HepG2 (cell line): Measurements from ENCODE around the gene ARHGAP33. TPM values are rescaled to one million over a fixed set of nuclear protein-coding genes. Genes with fewer than 3 reads are reported as not detected.

ENCODE experiments used
- ATAC-seq: fragments of 200-7000 bp; cut with Tn5 transposase; 3 replicates; pipeline ENCODE4 v1.9.1; 2020; ENCODE audit warnings: mild to moderate bottlenecking, moderate library complexity
- BruUV-seq: library from RNA; stranded (reverse); fragments of 400-500 nt; replicated peaks from 2 replicates; lab custom pipeline; 2021; lab: Mats Ljungman, UMichigan
- CTCF ChIA-PET: fragments of 300-600 bp; formaldehyde crosslinking; extraction: SDS; loops from one replicate; lab custom pipeline; 2021; ENCODE audit warnings: low total read pairs, inconsistent platforms, low intra/inter-chr PET ratio; lab: Yijun Ruan, JAX
- POLR2A ChIA-PET: fragments of 350-600 bp; sonication (Branson Sonifier 250); formaldehyde crosslinking; loops from one replicate; lab custom pipeline; 2020; ENCODE audit warnings: antibody characterized with exemption, inconsistent platforms; lab: Yijun Ruan, JAX
- DNase-seq: peaks from one replicate; pipeline ENCODE4 v3.0.0-alpha.2; 2015; ENCODE audit warnings: low spot score
- FAIRE-seq: peaks from 3 replicates; lab custom pipeline; 2011; peaks lifted over from hg19 to GRCh38; lab: Jason Lieb, UNC
- H2AFZ ChIP-seq: one replicate; pipeline ENCODE4 v1.6.1; 2011; ENCODE audit warnings: low read length, inconsistent platforms
- H3K27ac ChIP-seq: fragments of 300-600 bp; 3 replicates; pipeline ENCODE4 v1.8.0; 2011; ENCODE audit warnings: mixed run types, mild to moderate bottlenecking, mixed read lengths, low read length, inconsistent platforms; ENCODE audit not compliant: insufficient read depth; ENCODE audit errors: extremely low read length
- H3K27me3 ChIP-seq, 2 experiments: fragments of 200-600 bp in 1 of 2; 2 replicates in 1 of 2; 3 replicates in 1 of 2; pipeline versions ENCODE4 v1.6.0 to v1.8.0; 2011; ENCODE audit warnings: low read length in 2 of 2, mild to moderate bottlenecking in 2 of 2, moderate library complexity in 2 of 2, inconsistent platforms in 1 of 2; ENCODE audit not compliant: insufficient read depth in 2 of 2, control insufficient read depth in 1 of 2
- H3K36me3 ChIP-seq, 2 experiments: fragments of 200-600 bp in 1 of 2; replicated peaks in 1 of 2; 2 replicates in 1 of 2; 3 replicates in 1 of 2; pipeline versions ENCODE4 v1.5.1 to v1.8.0; 2011; ENCODE audit warnings: low read length in 2 of 2, inconsistent platforms in 1 of 2; ENCODE audit not compliant: insufficient read depth in 2 of 2, control insufficient read depth in 1 of 2
- H3K4me1 ChIP-seq: 2 replicates; pipeline ENCODE4 v1.5.1; 2012; ENCODE audit warnings: low read length, inconsistent platforms; ENCODE audit not compliant: insufficient read depth
- H3K4me2 ChIP-seq: 2 replicates; pipeline ENCODE4 v1.6.0; 2011; ENCODE audit warnings: low read depth, low read length, inconsistent platforms
- H3K4me3 ChIP-seq, 3 experiments: fragments of 200-600 bp in 1 of 3; sonication (generic), shearing (Covaris generic) in 1 of 3; replicated peaks in 1 of 3; 2 replicates each; pipeline ENCODE4 v1.5.1; 2011 to 2016; ENCODE audit warnings: low read length in 3 of 3, inconsistent platforms in 2 of 3, low read depth in 2 of 3, mild to moderate bottlenecking in 2 of 3, control low read depth in 1 of 3, mixed read lengths in 1 of 3; ENCODE audit not compliant: insufficient read depth in 1 of 3
- H3K79me2 ChIP-seq: one replicate; pipeline ENCODE4 v1.6.1; 2011; ENCODE audit warnings: low read length, inconsistent platforms; ENCODE audit not compliant: insufficient read depth
- H3K9ac ChIP-seq: 2 replicates; pipeline ENCODE4 v1.6.0; 2011; ENCODE audit warnings: mild to moderate bottlenecking, low read depth, low read length, inconsistent platforms; ENCODE audit not compliant: insufficient read depth
- H3K9me3 ChIP-seq: 2 replicates; pipeline ENCODE4 v1.5.1; 2012; ENCODE audit warnings: mild to moderate bottlenecking, low read length
- H4K20me1 ChIP-seq: 2 replicates; pipeline ENCODE4 v1.6.0; 2011; ENCODE audit warnings: inconsistent platforms, mild to moderate bottlenecking, low read length, moderate library complexity; ENCODE audit not compliant: insufficient read depth
- ATF7-NPFF ChIP-seq: sonication (generic); formaldehyde crosslinking; IDR thresholded peaks from 2 replicates; pipeline ENCODE4 v1.8.1; 2023; ENCODE audit warnings: mild to moderate bottlenecking, low read depth, missing genetic modification reagents, moderate library complexity
- IRX3 ChIP-seq: sonication (generic); formaldehyde crosslinking; IDR thresholded peaks from 2 replicates; pipeline ENCODE4 v1.8.1; 2023; ENCODE audit warnings: mild to moderate bottlenecking, low read depth, missing genetic modification reagents, borderline replicate concordance
- JUND ChIP-seq: sonication (generic); formaldehyde crosslinking; IDR thresholded peaks from 2 replicates; pipeline ENCODE4 v1.8.0; 2022; ENCODE audit warnings: mild to moderate bottlenecking, missing genetic modification reagents
- KDM1A ChIP-seq: IDR thresholded peaks from 2 replicates; pipeline ENCODE4 v1.6.1; 2016; ENCODE audit warnings: missing compliant biosample characterization
- ZMYM2 ChIP-seq: sonication (generic); formaldehyde crosslinking; IDR thresholded peaks from 2 replicates; pipeline ENCODE4 v1.8.0; 2022; ENCODE audit warnings: mild to moderate bottlenecking, missing genetic modification reagents
- ZNF619 ChIP-seq: sonication (generic); formaldehyde crosslinking; IDR thresholded peaks from 2 replicates; pipeline ENCODE4 v1.4.0; 2020; ENCODE audit warnings: mild to moderate bottlenecking, missing genetic modification reagents
- ZNF678 ChIP-seq: sonication (generic); formaldehyde crosslinking; IDR thresholded peaks from 2 replicates; pipeline ENCODE4 v1.4.0; 2020; ENCODE audit warnings: mild to moderate bottlenecking, missing genetic modification reagents
- ZSCAN31 ChIP-seq: sonication (generic); formaldehyde crosslinking; IDR thresholded peaks from 2 replicates; pipeline ENCODE4 v1.5.0; 2020; ENCODE audit warnings: low read depth, mild to moderate bottlenecking, missing genetic modification reagents
- WGBS: methylation state at CpG from one replicate; pipeline ENCODE4 v1.1.6; 2017; ENCODE audit warnings: low lambda C conversion rate; 5-methylcytosine and 5-hydroxymethylcytosine counted together
- in situ Hi-C: cut with HindIII; loops from 2 replicates; pipeline ENCODE4 v1.10.0; 2017; ENCODE audit warnings: low pct_unique_long_range_greater_than_20kb; ENCODE audit not compliant: extremely low pct_ligation_motif_present
- intact Hi-C: fragments of 100-400 bp; cut with micrococcal nuclease; formaldehyde crosslinking; loops from one replicate; pipeline ENCODE4 v1.10.0; 2022; ENCODE audit not compliant: unreplicated experiment
- polyA plus RNA-seq, 8 experiments: library from polyadenylated mRNA; depleted of rRNA in 3 of 8; stranded (reverse) in 7 of 8; unstranded in 1 of 8; fragments of >200 nt; fragmentation: Illumina TruSeq in 4 of 8; extraction: Trizol in 4 of 8; gene quantifications; 2 replicates each; pipeline versions ENCODE4 v1.2.1 to v1.2.3, GENCODE V29; 2011 to 2016; ENCODE audit warnings: low read depth in 4 of 8, missing spikeins in 1 of 8, mixed read lengths in 1 of 8; ENCODE audit not compliant: insufficient read depth in 1 of 8
- total RNA-seq, 5 experiments: library from RNA; depleted of rRNA; stranded (reverse); fragments of >200 nt; fragmentation: Illumina TruSeq; extraction: Trizol; gene quantifications; 2 replicates each; pipeline ENCODE4 v1.2.3, GENCODE V29; 2016; ENCODE audit warnings: low read depth in 1 of 5
- TF ChIP-seq, protein P1 (sequence below): sonication (generic); formaldehyde crosslinking; IDR thresholded peaks from 2 replicates; pipeline ENCODE4 v1.4.0; 2020; ENCODE audit warnings: mild to moderate bottlenecking, missing genetic modification reagents
- TF ChIP-seq, protein P2 (sequence below): sonication (generic); formaldehyde crosslinking; IDR thresholded peaks from 2 replicates; pipeline ENCODE4 v1.5.1; 2020; ENCODE audit warnings: mild to moderate bottlenecking, missing genetic modification reagents, moderate library complexity
- TF ChIP-seq, protein P3 (sequence below), 2 experiments: fragments of 450-650 bp in 1 of 2; sonication (generic) in 1 of 2; formaldehyde crosslinking; IDR thresholded peaks; 2 replicates each; pipeline versions ENCODE4 v1.5.0 to v1.8.0; 2020 to 2022; ENCODE audit warnings: mild to moderate bottlenecking in 1 of 2, missing genetic modification reagents in 1 of 2

Gene ARHGAP33
- total and polyA plus RNA-seq, 2 of the 13 experiments (the other 11 are each of a cell fraction or from before 2014, with no cell fraction given): 1.3 to 2.7 TPM

DNA sequence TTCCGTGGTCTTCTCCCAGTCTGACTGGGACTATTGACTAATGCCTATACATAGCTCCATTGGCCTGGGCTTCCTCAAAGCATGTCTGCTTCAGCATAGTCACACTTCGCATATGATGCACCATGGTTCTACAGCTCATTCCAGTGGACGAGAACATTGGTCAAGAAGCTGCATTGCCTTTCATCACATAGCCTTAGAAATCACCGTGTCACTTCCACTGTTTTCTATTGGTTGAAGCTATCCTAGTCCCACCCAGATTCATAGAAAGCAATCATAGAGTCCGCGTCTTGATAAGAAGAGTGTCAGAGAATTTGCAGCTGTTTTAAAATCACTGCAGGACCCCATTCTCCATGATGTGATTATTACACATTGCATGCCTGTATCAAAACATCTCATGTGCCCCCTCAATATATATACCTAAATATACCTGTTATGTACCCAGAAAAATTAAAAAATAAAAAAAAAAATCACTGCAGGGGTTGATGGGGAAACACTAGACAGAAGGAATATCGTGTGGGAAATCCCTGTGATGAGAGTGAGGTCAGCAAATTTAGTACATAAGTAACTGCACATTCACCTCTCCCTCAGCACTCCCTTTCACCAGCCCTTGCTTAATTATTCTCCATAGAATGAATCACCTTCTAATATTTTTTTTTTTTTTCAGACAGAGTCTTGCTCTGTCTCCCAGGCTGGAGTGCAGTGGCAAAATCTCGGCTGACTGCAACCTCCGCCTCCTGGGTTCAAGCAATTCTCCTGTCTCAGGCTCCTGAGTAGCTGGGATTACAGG is 2.2 kb upstream of the ARHGAP33 start:
- H4K20me1 ChIP-seq: no peaks in the 10 kb centered on the region
- H3K27me3 ChIP-seq: no peaks in the 10 kb centered on the region
- H3K36me3 ChIP-seq: no peaks in the 10 kb centered on the region; a peak in 1 of 5 replicates
- intact Hi-C loops: no loop called here
- CTCF ChIA-PET: no interaction called here
- H3K79me2 ChIP-seq: no peaks in the 10 kb centered on the region
- no peaks in the 10 kb centered on the region for H3K9me3 ChIP-seq
- TF ChIP-seq ZMYM2: no peak
- no peak for TF ChIP-seq IRX3 (CRISPR knock-in tag)
- TF ChIP-seq, protein P1, sequence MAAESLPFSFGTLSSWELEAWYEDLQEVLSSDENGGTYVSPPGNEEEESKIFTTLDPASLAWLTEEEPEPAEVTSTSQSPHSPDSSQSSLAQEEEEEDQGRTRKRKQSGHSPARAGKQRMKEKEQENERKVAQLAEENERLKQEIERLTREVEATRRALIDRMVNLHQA: no peak
- TF ChIP-seq ZSCAN31 (CRISPR knock-in tag): no peak
- TF ChIP-seq, protein P2, sequence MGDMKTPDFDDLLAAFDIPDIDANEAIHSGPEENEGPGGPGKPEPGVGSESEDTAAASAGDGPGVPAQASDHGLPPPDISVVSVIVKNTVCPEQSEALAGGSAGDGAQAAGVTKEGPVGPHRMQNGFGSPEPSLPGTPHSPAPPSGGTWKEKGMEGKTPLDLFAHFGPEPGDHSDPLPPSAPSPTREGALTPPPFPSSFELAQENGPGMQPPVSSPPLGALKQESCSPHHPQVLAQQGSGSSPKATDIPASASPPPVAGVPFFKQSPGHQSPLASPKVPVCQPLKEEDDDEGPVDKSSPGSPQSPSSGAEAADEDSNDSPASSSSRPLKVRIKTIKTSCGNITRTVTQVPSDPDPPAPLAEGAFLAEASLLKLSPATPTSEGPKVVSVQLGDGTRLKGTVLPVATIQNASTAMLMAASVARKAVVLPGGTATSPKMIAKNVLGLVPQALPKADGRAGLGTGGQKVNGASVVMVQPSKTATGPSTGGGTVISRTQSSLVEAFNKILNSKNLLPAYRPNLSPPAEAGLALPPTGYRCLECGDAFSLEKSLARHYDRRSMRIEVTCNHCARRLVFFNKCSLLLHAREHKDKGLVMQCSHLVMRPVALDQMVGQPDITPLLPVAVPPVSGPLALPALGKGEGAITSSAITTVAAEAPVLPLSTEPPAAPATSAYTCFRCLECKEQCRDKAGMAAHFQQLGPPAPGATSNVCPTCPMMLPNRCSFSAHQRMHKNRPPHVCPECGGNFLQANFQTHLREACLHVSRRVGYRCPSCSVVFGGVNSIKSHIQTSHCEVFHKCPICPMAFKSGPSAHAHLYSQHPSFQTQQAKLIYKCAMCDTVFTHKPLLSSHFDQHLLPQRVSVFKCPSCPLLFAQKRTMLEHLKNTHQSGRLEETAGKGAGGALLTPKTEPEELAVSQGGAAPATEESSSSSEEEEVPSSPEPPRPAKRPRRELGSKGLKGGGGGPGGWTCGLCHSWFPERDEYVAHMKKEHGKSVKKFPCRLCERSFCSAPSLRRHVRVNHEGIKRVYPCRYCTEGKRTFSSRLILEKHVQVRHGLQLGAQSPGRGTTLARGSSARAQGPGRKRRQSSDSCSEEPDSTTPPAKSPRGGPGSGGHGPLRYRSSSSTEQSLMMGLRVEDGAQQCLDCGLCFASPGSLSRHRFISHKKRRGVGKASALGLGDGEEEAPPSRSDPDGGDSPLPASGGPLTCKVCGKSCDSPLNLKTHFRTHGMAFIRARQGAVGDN (CRISPR knock-in tag): no peak
- TF ChIP-seq JUND: no peak
- no peak for TF ChIP-seq ATF7-NPFF
- TF ChIP-seq, protein P3, sequence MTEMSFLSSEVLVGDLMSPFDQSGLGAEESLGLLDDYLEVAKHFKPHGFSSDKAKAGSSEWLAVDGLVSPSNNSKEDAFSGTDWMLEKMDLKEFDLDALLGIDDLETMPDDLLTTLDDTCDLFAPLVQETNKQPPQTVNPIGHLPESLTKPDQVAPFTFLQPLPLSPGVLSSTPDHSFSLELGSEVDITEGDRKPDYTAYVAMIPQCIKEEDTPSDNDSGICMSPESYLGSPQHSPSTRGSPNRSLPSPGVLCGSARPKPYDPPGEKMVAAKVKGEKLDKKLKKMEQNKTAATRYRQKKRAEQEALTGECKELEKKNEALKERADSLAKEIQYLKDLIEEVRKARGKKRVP (CRISPR knock-in tag; IDR thresholded peaks at IDR 0.05): no peak
- TF ChIP-seq KDM1A (CRISPR knock-in tag): no peak
- TF ChIP-seq ZNF678 (CRISPR knock-in tag): no peak
- TF ChIP-seq ZNF619: no peak
- TF ChIP-seq, all 625 proteins: peak for 0
- Histone ChIP-seq H3K4me3 (no peak overlapping the region), H2AFZ (no peak overlapping the region), H3K9ac (no peak overlapping the region), H3K27ac (no peak overlapping the region), H3K4me1 (peaks cover 41% of the 10 kb centered on the region), H3K4me2 (no peak overlapping the region)
- no TSS peak for BruUV-seq
- POLR2A ChIA-PET: no interaction called here
- ATAC-seq (no peak), DNase-seq (no peak), FAIRE-seq (no peak)
- WGBS: 74% methylated on average over 9 of the region's 9 CpGs
- in situ Hi-C loops: no loop called here
